ENCODE measurements around the gene MVD. TPM values are rescaled to one million over a fixed set of nuclear protein-coding genes. Genes with fewer than 3 reads are reported as not detected.

MVD gene
- total and polyA plus RNA-seq, 2 of the 13 experiments (the other 11 are each of a cell fraction or from before 2014, with no cell fraction given) = 28.1 to 187 TPM

DNA sequence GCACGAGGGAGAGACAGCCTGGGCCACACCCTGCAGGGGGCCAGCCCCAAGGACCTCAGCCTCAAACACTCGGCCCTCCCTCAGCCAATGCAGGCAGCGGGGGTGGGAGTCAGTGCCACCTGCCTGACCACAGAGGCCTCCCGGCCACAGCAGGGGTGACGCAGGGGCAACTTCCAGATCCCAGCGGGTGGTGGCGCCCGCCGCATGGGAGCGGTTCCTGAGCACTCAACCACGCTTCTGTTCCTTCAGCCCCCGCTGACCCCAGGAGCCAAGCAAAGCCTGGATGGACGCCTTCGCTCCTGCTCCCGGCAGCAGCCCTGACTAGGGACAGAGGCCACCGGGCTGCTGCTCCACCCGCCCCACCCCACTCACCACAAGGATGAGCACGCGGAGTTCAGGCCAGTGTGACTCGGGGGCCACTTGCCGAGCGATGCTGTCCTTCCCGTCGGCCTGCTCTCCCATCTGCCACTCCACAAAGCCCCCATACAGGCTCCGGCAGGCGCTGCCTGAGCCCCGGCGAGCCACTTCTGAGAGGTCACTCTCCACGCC, 7.1 kb downstream of the MVD start:
- Histone ChIP-seq H3K79me2 (ENCODE audit: insufficient read depth, low read length) (peaks cover 40% of the 10 kb centered on the region), H3K36me3 (replicated peaks in 1 of 2; ENCODE audit: control insufficient read depth in 1 of 2, insufficient read depth in 2 of 2, low read length in 2 of 2) (peaks cover 13 to 56% of the 10 kb centered on the region in 2 experiments), H3K4me2 (ENCODE audit: low read depth, low read length) (no peak overlapping the region), H3K4me3 (replicated peaks in 1 of 3; ENCODE audit: insufficient read depth in 1 of 3, low read depth in 2 of 3, low read length in 3 of 3) (no peak overlapping the region), H3K9ac (ENCODE audit: insufficient read depth, low read depth, low read length) (no peak overlapping the region), H3K9me3 (ENCODE audit: low read length) (no peaks in the 10 kb centered on the region), H3K27me3 (ENCODE audit: control insufficient read depth in 1 of 2, insufficient read depth in 2 of 2, low read length in 2 of 2) (no peaks in the 10 kb centered on the region), H4K20me1 (ENCODE audit: insufficient read depth, low read length) (peaks cover 27% of the 10 kb centered on the region), H3K4me1 (ENCODE audit: insufficient read depth, low read length) (peaks cover 33% of the 10 kb centered on the region), H3K27ac (ENCODE audit: extremely low read length, insufficient read depth, low read length) (no peak overlapping the region), H2AFZ (ENCODE audit: low read length) (no peak overlapping the region)
- CTCF ChIA-PET (ENCODE audit: low intra/inter-chr PET ratio, low total read pairs) = no interaction called here
- WGBS (ENCODE audit: low lambda C conversion rate) = 97% methylated on average over 21 of the region's 29 CpGs
- intact Hi-C loops (cut with micrococcal nuclease; ENCODE audit: unreplicated experiment) (no loop called here), in situ Hi-C loops (cut with HindIII; ENCODE audit: extremely low pct_ligation_motif_present, low pct_unique_long_range_greater_than_20kb) (no loop called here)
- TF ChIP-seq NCOA1 (CRISPR knock-in tag; IDR thresholded peaks at IDR 0.05) (no peak), LCORL (IDR thresholded peaks at IDR 0.05) (no peak), LCORL (CRISPR knock-in tag; IDR thresholded peaks at IDR 0.05) (no peak), KMT2A (CRISPR knock-in tag; IDR thresholded peaks at IDR 0.05) (no peak), REPIN1 (CRISPR knock-in tag; IDR thresholded peaks at IDR 0.05; ENCODE audit: borderline replicate concordance, low read depth) (no peak), AGO2 (optimal IDR thresholded peaks at IDR 0.05; ENCODE audit: low read depth, low read length) (peak; percentile 56), RBM22 (optimal IDR thresholded peaks at IDR 0.05; ENCODE audit: low read length) (peak; percentile 51)
- TF ChIP-seq, protein P1, sequence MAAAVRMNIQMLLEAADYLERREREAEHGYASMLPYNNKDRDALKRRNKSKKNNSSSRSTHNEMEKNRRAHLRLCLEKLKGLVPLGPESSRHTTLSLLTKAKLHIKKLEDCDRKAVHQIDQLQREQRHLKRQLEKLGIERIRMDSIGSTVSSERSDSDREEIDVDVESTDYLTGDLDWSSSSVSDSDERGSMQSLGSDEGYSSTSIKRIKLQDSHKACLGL (CRISPR knock-in tag; IDR thresholded peaks at IDR 0.05) = 0 out of 2 replicates have a peak, but pooled peaks have one; percentile 23
- TF ChIP-seq, protein P2, sequence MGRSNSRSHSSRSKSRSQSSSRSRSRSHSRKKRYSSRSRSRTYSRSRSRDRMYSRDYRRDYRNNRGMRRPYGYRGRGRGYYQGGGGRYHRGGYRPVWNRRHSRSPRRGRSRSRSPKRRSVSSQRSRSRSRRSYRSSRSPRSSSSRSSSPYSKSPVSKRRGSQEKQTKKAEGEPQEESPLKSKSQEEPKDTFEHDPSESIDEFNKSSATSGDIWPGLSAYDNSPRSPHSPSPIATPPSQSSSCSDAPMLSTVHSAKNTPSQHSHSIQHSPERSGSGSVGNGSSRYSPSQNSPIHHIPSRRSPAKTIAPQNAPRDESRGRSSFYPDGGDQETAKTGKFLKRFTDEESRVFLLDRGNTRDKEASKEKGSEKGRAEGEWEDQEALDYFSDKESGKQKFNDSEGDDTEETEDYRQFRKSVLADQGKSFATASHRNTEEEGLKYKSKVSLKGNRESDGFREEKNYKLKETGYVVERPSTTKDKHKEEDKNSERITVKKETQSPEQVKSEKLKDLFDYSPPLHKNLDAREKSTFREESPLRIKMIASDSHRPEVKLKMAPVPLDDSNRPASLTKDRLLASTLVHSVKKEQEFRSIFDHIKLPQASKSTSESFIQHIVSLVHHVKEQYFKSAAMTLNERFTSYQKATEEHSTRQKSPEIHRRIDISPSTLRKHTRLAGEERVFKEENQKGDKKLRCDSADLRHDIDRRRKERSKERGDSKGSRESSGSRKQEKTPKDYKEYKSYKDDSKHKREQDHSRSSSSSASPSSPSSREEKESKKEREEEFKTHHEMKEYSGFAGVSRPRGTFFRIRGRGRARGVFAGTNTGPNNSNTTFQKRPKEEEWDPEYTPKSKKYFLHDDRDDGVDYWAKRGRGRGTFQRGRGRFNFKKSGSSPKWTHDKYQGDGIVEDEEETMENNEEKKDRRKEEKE (IDR thresholded peaks at IDR 0.05) = no peak
- TF ChIP-seq, protein P3, sequence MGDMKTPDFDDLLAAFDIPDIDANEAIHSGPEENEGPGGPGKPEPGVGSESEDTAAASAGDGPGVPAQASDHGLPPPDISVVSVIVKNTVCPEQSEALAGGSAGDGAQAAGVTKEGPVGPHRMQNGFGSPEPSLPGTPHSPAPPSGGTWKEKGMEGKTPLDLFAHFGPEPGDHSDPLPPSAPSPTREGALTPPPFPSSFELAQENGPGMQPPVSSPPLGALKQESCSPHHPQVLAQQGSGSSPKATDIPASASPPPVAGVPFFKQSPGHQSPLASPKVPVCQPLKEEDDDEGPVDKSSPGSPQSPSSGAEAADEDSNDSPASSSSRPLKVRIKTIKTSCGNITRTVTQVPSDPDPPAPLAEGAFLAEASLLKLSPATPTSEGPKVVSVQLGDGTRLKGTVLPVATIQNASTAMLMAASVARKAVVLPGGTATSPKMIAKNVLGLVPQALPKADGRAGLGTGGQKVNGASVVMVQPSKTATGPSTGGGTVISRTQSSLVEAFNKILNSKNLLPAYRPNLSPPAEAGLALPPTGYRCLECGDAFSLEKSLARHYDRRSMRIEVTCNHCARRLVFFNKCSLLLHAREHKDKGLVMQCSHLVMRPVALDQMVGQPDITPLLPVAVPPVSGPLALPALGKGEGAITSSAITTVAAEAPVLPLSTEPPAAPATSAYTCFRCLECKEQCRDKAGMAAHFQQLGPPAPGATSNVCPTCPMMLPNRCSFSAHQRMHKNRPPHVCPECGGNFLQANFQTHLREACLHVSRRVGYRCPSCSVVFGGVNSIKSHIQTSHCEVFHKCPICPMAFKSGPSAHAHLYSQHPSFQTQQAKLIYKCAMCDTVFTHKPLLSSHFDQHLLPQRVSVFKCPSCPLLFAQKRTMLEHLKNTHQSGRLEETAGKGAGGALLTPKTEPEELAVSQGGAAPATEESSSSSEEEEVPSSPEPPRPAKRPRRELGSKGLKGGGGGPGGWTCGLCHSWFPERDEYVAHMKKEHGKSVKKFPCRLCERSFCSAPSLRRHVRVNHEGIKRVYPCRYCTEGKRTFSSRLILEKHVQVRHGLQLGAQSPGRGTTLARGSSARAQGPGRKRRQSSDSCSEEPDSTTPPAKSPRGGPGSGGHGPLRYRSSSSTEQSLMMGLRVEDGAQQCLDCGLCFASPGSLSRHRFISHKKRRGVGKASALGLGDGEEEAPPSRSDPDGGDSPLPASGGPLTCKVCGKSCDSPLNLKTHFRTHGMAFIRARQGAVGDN (CRISPR knock-in tag; IDR thresholded peaks at IDR 0.05) = 0 out of 2 replicates have a peak, but pooled peaks have one; percentile 17
- no peak for ATAC-seq
- DNase-seq (ENCODE audit: low spot score) = no peak
- no peak for FAIRE-seq
- BruUV-seq (replicated peaks) = no TSS peak
- POLR2A ChIA-PET = no interaction called here

All from HepG2 (cell line).